ENCODE results near the gene RAE1. TPM values are rescaled to one million over a fixed set of nuclear protein-coding genes. Genes with fewer than 3 reads are reported as not detected.

Gene RAE1
- total and polyA plus RNA-seq, 2 donors (not counting 3 experiments of a cell fraction or from before 2014, with no cell fraction given) = 34.1 to 55.8 TPM

DNA sequence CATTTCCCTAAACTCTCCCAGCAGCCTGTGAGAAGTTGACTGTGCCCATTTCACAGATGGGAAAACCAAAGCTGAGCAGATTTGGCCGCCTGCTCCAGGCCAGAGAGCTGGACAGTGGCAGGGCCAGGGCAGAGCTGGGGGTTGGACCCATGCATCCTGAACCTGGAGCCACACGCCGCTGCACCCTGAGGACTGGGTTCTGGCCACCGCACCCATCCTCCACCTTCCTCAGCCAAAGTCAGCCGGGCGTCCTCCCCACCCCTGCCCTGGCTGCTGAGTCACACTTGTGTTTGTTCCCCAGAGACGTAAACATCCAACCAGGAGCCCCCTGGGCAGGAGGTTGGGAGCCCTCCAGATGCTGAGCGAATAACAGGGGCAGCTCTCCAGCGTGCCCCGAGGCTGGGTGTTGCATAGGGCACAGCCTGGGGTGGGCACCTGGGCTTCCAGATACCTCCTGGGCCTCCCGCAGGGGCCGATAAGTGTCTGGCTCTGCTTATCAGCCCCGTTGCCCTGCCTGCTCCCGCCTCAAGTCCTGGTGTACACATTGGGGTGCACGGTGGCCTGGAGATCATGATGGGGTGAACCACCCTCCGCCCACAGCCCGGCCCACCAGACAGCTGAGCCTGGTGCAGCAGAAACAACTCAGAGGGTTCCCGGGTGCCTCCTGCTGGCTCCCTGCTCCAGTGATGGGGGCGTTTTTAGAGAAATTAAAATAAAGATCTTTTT, 64.0 kb downstream of the RAE1 start:
- dilution Hi-C loops (cut with MboI; ENCODE audit: extremely low pct_ligation_motif_present, low sequenced_read_pairs) = no loop called here
- no peak overlapping the region for H2AFZ ChIP-seq (ENCODE audit: low read depth, low read length)
- intact Hi-C loops (cut with micrococcal nuclease) = no loop called here
- no peaks in the 10 kb centered on the region for H3K36me3 ChIP-seq (ENCODE audit: control insufficient read depth in 2 of 2, extremely low read depth in 1 of 2, insufficient read depth in 2 of 2, low read length in 2 of 2)
- no peak for FAIRE-seq
- CTCF ChIA-PET = no interaction called here
- no peaks in the 10 kb centered on the region for H3K27me3 ChIP-seq (ENCODE audit: control insufficient read depth in 2 of 2, insufficient read depth in 2 of 2, low read length in 2 of 2)
- BruUV-seq (replicated peaks) = no TSS peak
- no peak for DNase-seq (ENCODE audit: low read depth, low spot score)
- H4K20me1 ChIP-seq (replicated peaks; ENCODE audit: control insufficient read depth, extremely low read depth, insufficient read depth, low read length) = no peaks in the 10 kb centered on the region
- H3K9me1 ChIP-seq (replicated peaks; ENCODE audit: control insufficient read depth, extremely low read depth, insufficient read depth, low read length) = no peaks in the 10 kb centered on the region
- H3K9me3 ChIP-seq (replicated peaks; ENCODE audit: control insufficient read depth, insufficient read depth, low read length) = no peaks in the 10 kb centered on the region
- no peaks in the 10 kb centered on the region for H3K79me2 ChIP-seq (ENCODE audit: control insufficient read depth, insufficient read depth, low read length)
- no peak overlapping the region for H3K4me3 ChIP-seq (replicated peaks in 1 of 3; ENCODE audit: insufficient read depth in 1 of 3, low read depth in 1 of 3, low read length in 3 of 3)
- POLR2A ChIA-PET = no interaction called here
- H3K9ac ChIP-seq (replicated peaks; ENCODE audit: extremely low read depth, insufficient read depth, low read length) = no peak overlapping the region
- no peaks in the 10 kb centered on the region for H3K4me1 ChIP-seq (ENCODE audit: control insufficient read depth, extremely low read depth, insufficient read depth, low read length)
- no peak overlapping the region for H3K27ac ChIP-seq (ENCODE audit: insufficient read depth, low read depth, low read length)
- H3K4me2 ChIP-seq (ENCODE audit: insufficient read depth, low read length) = no peak overlapping the region
- TF ChIP-seq GATA2 (IDR thresholded peaks at IDR 0.05; ENCODE audit: insufficient read depth, insufficient read length, low read depth, low read length) = no peak
- TF ChIP-seq, protein P1, sequence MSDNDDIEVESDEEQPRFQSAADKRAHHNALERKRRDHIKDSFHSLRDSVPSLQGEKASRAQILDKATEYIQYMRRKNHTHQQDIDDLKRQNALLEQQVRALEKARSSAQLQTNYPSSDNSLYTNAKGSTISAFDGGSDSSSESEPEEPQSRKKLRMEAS (IDR thresholded peaks at IDR 0.05; ENCODE audit: insufficient read depth, insufficient read length) = no peak
- TF ChIP-seq EZH2 (IDR thresholded peaks at IDR 0.05; ENCODE audit: borderline replicate concordance, low read depth, low read length, severe bottlenecking) = no peak
- TF ChIP-seq MYC (IDR thresholded peaks at IDR 0.05; ENCODE audit: low read depth, low read length) = no peak
- TF ChIP-seq, protein P2, sequence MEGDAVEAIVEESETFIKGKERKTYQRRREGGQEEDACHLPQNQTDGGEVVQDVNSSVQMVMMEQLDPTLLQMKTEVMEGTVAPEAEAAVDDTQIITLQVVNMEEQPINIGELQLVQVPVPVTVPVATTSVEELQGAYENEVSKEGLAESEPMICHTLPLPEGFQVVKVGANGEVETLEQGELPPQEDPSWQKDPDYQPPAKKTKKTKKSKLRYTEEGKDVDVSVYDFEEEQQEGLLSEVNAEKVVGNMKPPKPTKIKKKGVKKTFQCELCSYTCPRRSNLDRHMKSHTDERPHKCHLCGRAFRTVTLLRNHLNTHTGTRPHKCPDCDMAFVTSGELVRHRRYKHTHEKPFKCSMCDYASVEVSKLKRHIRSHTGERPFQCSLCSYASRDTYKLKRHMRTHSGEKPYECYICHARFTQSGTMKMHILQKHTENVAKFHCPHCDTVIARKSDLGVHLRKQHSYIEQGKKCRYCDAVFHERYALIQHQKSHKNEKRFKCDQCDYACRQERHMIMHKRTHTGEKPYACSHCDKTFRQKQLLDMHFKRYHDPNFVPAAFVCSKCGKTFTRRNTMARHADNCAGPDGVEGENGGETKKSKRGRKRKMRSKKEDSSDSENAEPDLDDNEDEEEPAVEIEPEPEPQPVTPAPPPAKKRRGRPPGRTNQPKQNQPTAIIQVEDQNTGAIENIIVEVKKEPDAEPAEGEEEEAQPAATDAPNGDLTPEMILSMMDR (IDR thresholded peaks at IDR 0.05; ENCODE audit: extremely low read depth in 1 of 2, insufficient read depth in 1 of 2, low read depth in 1 of 2, low read length in 2 of 2) = no peak
- TF ChIP-seq POLR2A (IDR thresholded peaks at IDR 0.05; ENCODE audit: low read depth, low read length) = no peak
- no peak for TF ChIP-seq POLR2AphosphoS5 (IDR thresholded peaks at IDR 0.05; ENCODE audit: insufficient read depth, low read depth, low read length)
- no peak for TF ChIP-seq FOS (IDR thresholded peaks at IDR 0.05; ENCODE audit: borderline replicate concordance, insufficient read depth, low read length)
- TF ChIP-seq JUN (IDR thresholded peaks at IDR 0.05; ENCODE audit: borderline replicate concordance, insufficient read depth, insufficient read length, low read depth) = no peak
